Thymus (tissue), 11 donors: ENCODE data around the gene RFLNA. TPM values are rescaled to one million over a fixed set of nuclear protein-coding genes. Genes with fewer than 3 reads are reported as not detected.

ENCODE experiments used
- DNase-seq, 9 donors: peaks; one replicate each; pipeline ENCODE4 v3.0.0-alpha.2; 2013; ENCODE audit warnings: low spot score in 9 of 9, low read depth in 6 of 9, missing footprints in 1 of 9
- H3K27ac ChIP-seq, 2 donors: one replicate each; pipeline ENCODE4 v1.5.1; 2013; ENCODE audit warnings: control low read depth in 1 of 2, low read depth in 1 of 2, low read length in 1 of 2, mild to moderate bottlenecking in 1 of 2, moderate library complexity in 1 of 2
- H3K27me3 ChIP-seq, 2 donors: one replicate each; pipeline ENCODE4 v1.5.1; 2013; ENCODE audit warnings: low read length in 1 of 2; ENCODE audit not compliant: control insufficient read depth in 2 of 2, insufficient read depth in 1 of 2
- H3K36me3 ChIP-seq, 2 donors: one replicate each; pipeline ENCODE4 v1.5.1; 2013; ENCODE audit warnings: low read length in 1 of 2, mild to moderate bottlenecking in 1 of 2, moderate library complexity in 1 of 2; ENCODE audit not compliant: control insufficient read depth in 2 of 2, insufficient read depth in 2 of 2
- H3K4me1 ChIP-seq, 2 donors: one replicate each; pipeline ENCODE4 v1.5.1; 2013; ENCODE audit warnings: low read length in 2 of 2; ENCODE audit not compliant: control insufficient read depth in 2 of 2, insufficient read depth in 2 of 2
- H3K4me3 ChIP-seq, 2 donors: one replicate each; pipeline ENCODE4 v1.5.1; 2013; ENCODE audit warnings: low read length in 2 of 2, control low read depth in 1 of 2, mild to moderate bottlenecking in 1 of 2
- H3K9me3 ChIP-seq, 2 donors: one replicate each; pipeline ENCODE4 v1.5.1; 2013; ENCODE audit warnings: low read length in 1 of 2, mild to moderate bottlenecking in 1 of 2; ENCODE audit not compliant: control insufficient read depth in 2 of 2, insufficient read depth in 1 of 2
- WGBS: extraction: QIAGEN DNeasy Blood & Tissue Kit; methylation state at CpG from one replicate; pipeline ENCODE4 v1.1.7; 2013; 5-methylcytosine and 5-hydroxymethylcytosine counted together
- polyA plus RNA-seq: library from polyadenylated mRNA; stranded (reverse); fragments of 200-250 nt; gene quantifications from one replicate; pipeline ENCODE4 v1.2.3, GENCODE V29; 2013
- total RNA-seq: library from RNA; stranded (reverse); fragments of 120-200 nt; gene quantifications from one replicate; pipeline ENCODE4 v1.2.4, GENCODE V29; 2013
- donor health status: healthy.

The RFLNA gene
- total and polyA plus RNA-seq, 2 donors, result 0.33 to 0.59 TPM

DNA sequence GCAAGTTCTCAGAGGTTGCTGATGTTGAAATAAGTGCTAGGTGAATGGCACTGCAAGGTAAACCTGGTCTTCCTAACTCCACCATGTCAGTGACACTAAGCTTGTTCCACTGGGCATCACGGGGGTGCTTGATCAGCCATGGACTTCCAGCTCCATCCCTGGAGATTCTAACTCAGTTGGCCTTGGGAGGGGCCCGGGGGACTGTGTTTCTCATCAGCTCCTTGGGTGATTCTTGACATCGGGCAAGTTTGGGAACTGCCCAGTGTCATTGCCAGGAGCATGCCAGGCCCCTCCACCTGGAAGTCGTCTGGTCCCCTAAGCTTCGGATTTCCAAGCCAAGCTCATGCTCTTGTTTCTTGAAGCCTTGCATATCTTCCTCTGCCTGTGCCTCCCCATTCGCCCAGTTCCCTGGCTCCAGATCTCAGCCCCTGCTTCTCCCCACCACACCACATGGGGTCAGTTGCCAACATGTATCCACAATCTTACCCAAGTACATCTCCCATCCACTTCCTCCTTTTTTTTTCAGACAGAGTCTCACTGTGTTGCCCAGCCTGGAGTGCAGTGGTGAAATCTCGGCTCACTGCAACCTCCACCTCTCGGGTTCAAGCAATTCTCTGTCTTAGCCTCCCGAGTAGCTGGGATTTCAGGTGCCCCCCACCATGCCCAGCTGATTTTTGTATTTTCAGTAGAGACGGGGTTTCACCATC is 30.7 kb upstream of the RFLNA start:
- DNase-seq, result no peak
- WGBS, result 97% methylated on average over 10 of the region's 10 CpGs
- no peak overlapping the region for H3K27ac ChIP-seq

GRCh38 chr12:124264879-124265278 is 30.0 kb upstream of the RFLNA start:
- DNase-seq, result no peak
- H3K4me3 ChIP-seq, result no peak overlapping the region
- H3K9me3 ChIP-seq, result no peaks in the 10 kb centered on the region
- H3K27me3 ChIP-seq, result peaks cover 0 to 3% of the 10 kb centered on the region in 2 donors
- 98% methylated on average over 7 of the region's 7 CpGs for WGBS
- no peaks in the 10 kb centered on the region for H3K36me3 ChIP-seq
- H3K4me1 ChIP-seq, result no peaks in the 10 kb centered on the region
- H3K27ac ChIP-seq, result no peak overlapping the region

More for the DNA sequence above, 30.7 kb upstream of the RFLNA start:
- H3K27me3 ChIP-seq, result peaks cover 0 to 9% of the 10 kb centered on the region in 2 donors
- H3K4me1 ChIP-seq, result no peaks in the 10 kb centered on the region
- no peak overlapping the region for H3K4me3 ChIP-seq
- no peaks in the 10 kb centered on the region for H3K36me3 ChIP-seq
- no peaks in the 10 kb centered on the region for H3K9me3 ChIP-seq

DNA sequence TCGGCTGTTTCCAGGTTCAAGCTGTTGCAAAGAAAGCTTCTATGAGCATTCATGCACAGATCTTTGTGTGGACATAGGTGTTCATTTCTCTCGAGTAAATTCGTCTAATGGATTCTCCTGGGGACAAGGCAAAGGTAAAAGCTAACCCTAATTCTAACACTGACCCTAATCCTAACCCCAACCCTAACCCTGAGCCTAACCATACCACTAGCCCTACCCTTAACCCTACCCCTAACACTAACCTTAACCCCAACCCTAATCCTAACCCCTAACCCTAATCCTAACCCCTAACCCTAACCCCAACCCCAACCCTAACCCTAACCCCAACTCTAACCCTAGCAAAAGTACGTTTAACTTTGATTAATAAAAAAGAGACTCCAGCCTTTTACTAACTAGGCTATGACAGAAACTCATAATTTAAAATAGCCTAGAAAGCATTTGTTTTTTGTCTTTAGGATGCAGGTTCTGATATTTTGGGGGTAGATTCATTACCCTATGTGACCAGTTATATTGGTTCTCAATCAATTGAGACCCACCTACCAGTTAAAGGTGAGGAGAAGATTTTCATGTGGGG is 27.6 kb upstream of the RFLNA start:
- 96% methylated on average over 4 of the region's 4 CpGs for WGBS
- Histone ChIP-seq H3K4me1 (no peaks in the 10 kb centered on the region), H3K36me3 (no peaks in the 10 kb centered on the region), H3K9me3 (no peaks in the 10 kb centered on the region), H3K4me3 (no peak overlapping the region), H3K27ac (no peak overlapping the region), H3K27me3 (no peaks in the 10 kb centered on the region)
- no peak for DNase-seq

DNA sequence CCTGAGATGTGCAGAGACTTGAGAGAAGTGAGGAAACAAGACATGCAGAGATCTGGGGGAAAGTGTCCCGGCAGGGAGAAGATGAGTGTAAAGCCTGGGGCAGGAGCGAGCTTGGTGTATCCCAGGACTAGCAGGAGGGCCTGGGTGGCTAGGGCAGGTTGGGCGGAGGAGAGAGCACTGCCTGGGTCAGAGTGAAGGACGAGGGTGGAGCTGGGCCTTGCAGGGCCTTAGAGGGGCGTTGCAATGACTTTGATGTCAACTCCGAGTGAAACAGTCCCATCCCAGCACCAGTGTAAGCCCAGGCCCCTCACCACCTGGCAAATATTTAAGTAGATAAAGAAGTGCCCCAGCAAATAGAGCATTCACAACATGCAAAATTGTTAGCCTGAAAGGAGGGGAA is 24.2 kb upstream of the RFLNA start:
- Histone ChIP-seq H3K27ac (no peak overlapping the region), H3K9me3 (no peaks in the 10 kb centered on the region), H3K36me3 (no peaks in the 10 kb centered on the region), H3K27me3 (no peaks in the 10 kb centered on the region), H3K4me1 (peaks cover 0 to 6% of the 10 kb centered on the region in 2 donors), H3K4me3 (no peak overlapping the region)
- DNase-seq, result no peak
- 97% methylated on average over 6 of the region's 6 CpGs for WGBS

GRCh38 chr12:124273630-124274029 is 21.3 kb upstream of the RFLNA start:
- H3K36me3 ChIP-seq, result no peaks in the 10 kb centered on the region
- DNase-seq, result peak in 1 of 9 donors; percentile 13
- H3K27me3 ChIP-seq, result no peaks in the 10 kb centered on the region
- H3K4me3 ChIP-seq, result no peak overlapping the region
- 96% methylated on average over 3 of the region's 3 CpGs for WGBS
- no peak overlapping the region for H3K27ac ChIP-seq
- peaks cover 8 to 22% of the 10 kb centered on the region in 2 donors for H3K4me1 ChIP-seq
- H3K9me3 ChIP-seq, result peaks cover 0 to 8% of the 10 kb centered on the region in 2 donors

DNA sequence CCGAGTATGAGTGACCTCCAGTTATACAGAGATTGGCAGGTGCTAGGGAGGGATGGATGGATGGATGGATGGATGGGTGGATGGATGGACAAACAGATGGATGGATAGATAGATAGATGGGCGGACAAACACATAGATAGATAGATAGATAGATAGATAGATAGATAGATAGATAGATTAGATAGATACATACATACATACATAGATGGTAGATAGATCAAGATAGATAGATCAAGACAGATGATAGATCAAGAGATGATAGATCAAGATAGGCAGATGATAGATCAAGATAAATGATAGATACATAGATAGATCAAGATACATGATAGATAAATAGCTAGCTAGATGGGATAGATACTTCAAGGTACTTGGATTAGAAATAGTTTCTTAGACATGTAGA is 18.6 kb upstream of the RFLNA start:
- H3K4me3 ChIP-seq, result no peak overlapping the region
- H3K4me1 ChIP-seq, result peaks cover 9 to 36% of the 10 kb centered on the region in 2 donors
- no peak for DNase-seq
- H3K36me3 ChIP-seq, result no peaks in the 10 kb centered on the region
- peaks cover 0 to 8% of the 10 kb centered on the region in 2 donors for H3K9me3 ChIP-seq
- WGBS, result over 99% methylated on average over 2 of the region's 2 CpGs
- no peaks in the 10 kb centered on the region for H3K27me3 ChIP-seq
- H3K27ac ChIP-seq, result no peak overlapping the region

DNA sequence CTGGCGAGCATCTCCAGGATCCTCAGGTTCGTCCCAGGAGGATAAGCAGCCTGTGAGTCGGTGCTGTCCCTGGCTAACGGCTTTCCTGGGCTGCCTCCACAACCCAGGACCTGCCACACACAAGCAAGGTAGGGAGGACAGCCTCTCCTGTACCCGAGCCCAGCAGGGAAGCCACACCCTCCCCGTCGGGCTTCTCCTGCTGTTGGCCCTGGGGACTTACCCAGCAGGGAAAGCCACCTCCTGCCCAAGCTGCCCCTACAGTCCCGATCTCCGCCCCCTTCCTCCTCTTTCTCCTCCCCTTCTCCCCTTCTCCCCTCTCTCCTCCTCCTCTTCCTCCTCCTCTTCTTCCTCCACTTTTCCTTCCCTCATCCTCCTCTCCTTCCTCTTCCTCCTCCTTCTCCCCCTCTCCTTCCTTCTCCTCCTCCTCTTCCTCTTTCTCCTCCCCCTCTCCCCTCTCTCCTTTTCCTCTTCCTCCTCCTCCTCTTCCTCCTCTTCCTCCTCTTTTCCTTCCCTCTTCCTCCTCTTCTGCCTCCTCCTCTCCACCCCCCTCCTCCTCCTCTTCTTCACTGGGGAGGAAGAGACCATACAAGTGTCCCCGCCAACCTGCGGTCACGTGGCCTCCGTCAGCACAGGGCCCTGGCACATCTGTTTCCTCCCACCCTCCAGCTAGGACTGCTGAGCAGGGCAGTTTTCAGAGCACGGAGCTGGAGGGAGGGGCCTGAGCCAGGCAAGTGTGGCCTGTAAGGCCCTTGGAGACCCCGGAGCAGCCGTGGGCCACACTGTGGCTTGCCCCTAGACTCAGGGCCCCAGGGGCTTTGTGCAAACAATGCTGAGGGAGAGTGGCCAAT is 17.3 kb upstream of the RFLNA start:
- Histone ChIP-seq H3K4me3 (no peak overlapping the region), H3K4me1 (peaks cover 9 to 36% of the 10 kb centered on the region in 2 donors), H3K9me3 (peaks cover 0 to 8% of the 10 kb centered on the region in 2 donors), H3K27me3 (no peaks in the 10 kb centered on the region), H3K36me3 (no peaks in the 10 kb centered on the region), H3K27ac (peak overlapping the region in 1 of 2 donors; percentile 59)
- WGBS, result 37% methylated on average over 16 of the region's 16 CpGs
- peak; percentile 19 to 75 (median 53) for DNase-seq

GRCh38 chr12:124278389-124279101 is 16.3 kb upstream of the RFLNA start:
- no peaks in the 10 kb centered on the region for H3K36me3 ChIP-seq
- no peak overlapping the region for H3K4me3 ChIP-seq
- H3K27ac ChIP-seq, result peak overlapping the region in 1 of 2 donors; percentile 59
- 86% methylated on average over 20 of the region's 20 CpGs for WGBS
- H3K4me1 ChIP-seq, result peaks cover 9 to 36% of the 10 kb centered on the region in 2 donors
- peaks cover 0 to 8% of the 10 kb centered on the region in 2 donors for H3K9me3 ChIP-seq
- peak in 1 of 9 donors; percentile 19 for DNase-seq
- H3K27me3 ChIP-seq, result no peaks in the 10 kb centered on the region
